Peyer's patch (tissue), 4 donors: Measurements from ENCODE around the gene ALOXE3. TPM values are rescaled to one million over a fixed set of nuclear protein-coding genes. Genes with fewer than 3 reads are reported as not detected.

ENCODE experiments used
- DNase-seq, 3 donors: peaks; one replicate each; pipeline ENCODE4 v3.0.0-alpha.2; 2017 to 2019
- H3K27ac ChIP-seq, 4 donors: fragments of 200-600 bp; sonication (generic); one replicate each; pipeline ENCODE4 v1.5.1; 2016 to 2019
- H3K27me3 ChIP-seq, 2 donors: fragments of 200-600 bp; sonication (generic); one replicate each; pipeline ENCODE4 v1.5.1; 2019
- H3K36me3 ChIP-seq, 3 donors: fragments of 200-600 bp; sonication (generic); one replicate each; pipeline ENCODE4 v1.5.1; 2016 to 2019
- H3K4me1 ChIP-seq, 4 donors: fragments of 200-600 bp; sonication (generic); one replicate each; pipeline ENCODE4 v1.5.1; 2016 to 2019
- H3K4me3 ChIP-seq, 4 donors: fragments of 200-600 bp; sonication (generic); 1 replicate in 3 of 4; 2 replicates in 1 of 4; pipeline ENCODE4 v1.5.1; 2016 to 2019; ENCODE audit warnings: mild to moderate bottlenecking in 1 of 4
- H3K9me3 ChIP-seq, 4 donors: fragments of 200-600 bp; sonication (generic); one replicate each; pipeline ENCODE4 v1.5.1; 2016 to 2019; ENCODE audit warnings: mild to moderate bottlenecking in 1 of 4
- POLR2A ChIP-seq, 2 donors: fragments of 450-650 bp; IDR thresholded peaks; one replicate each; pipeline ENCODE4 v1.5.1; 2017; ENCODE audit warnings: antibody characterized with exemption in 2 of 2, mild to moderate bottlenecking in 2 of 2, moderate library complexity in 2 of 2
- total RNA-seq, 4 donors: library from RNA; depleted of rRNA; stranded (reverse); fragments of >200 nt; gene quantifications; one replicate each; pipeline ENCODE4 v1.1.0, GENCODE V29; 2016
- TF ChIP-seq, protein P1 (sequence below), 6 experiments: fragments of 450-650 bp in 4 of 6; fragments of 200-600 bp in 2 of 6; sonication (generic) in 1 of 6; IDR thresholded peaks; one replicate each; pipeline ENCODE4 v1.5.1; 2017 to 2019; ENCODE audit warnings: antibody characterized with exemption in 6 of 6, mild to moderate bottlenecking in 3 of 6, moderate library complexity in 1 of 6

ALOXE3 gene
- total RNA-seq, 4 donors from 2014 or later: not detected

DNA sequence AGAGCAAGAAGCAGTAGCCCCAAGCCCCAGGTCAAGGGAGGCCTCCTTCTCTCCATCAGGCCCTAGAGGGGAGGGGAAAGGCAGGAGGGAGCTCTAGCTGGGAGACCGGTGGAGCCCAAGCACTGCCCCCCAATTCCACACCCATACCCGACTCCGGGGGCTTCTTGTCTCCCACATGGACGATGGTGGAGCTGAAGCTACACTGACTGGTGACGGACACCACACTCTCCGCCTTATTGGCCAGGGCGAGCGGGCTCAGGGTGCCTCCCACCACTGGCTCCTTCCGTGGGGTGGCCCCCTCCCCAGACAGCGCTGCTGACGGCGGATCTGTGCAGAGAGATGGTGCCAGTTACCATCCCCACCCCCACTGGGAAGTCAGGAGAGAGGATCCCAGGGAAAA, 27.5 kb upstream of the ALOXE3 start:
- no peak overlapping the region for H3K4me3 ChIP-seq
- no peaks in the 10 kb centered on the region for H3K27me3 ChIP-seq
- peaks cover 0 to 14% (median 9%) of the 10 kb centered on the region in 4 donors for H3K4me1 ChIP-seq
- no peak overlapping the region for H3K27ac ChIP-seq
- DNase-seq: no peak
- no peaks in the 10 kb centered on the region for H3K9me3 ChIP-seq
- TF ChIP-seq POLR2A (IDR thresholded peaks at IDR 0.05): no peak
- TF ChIP-seq, protein P1, sequence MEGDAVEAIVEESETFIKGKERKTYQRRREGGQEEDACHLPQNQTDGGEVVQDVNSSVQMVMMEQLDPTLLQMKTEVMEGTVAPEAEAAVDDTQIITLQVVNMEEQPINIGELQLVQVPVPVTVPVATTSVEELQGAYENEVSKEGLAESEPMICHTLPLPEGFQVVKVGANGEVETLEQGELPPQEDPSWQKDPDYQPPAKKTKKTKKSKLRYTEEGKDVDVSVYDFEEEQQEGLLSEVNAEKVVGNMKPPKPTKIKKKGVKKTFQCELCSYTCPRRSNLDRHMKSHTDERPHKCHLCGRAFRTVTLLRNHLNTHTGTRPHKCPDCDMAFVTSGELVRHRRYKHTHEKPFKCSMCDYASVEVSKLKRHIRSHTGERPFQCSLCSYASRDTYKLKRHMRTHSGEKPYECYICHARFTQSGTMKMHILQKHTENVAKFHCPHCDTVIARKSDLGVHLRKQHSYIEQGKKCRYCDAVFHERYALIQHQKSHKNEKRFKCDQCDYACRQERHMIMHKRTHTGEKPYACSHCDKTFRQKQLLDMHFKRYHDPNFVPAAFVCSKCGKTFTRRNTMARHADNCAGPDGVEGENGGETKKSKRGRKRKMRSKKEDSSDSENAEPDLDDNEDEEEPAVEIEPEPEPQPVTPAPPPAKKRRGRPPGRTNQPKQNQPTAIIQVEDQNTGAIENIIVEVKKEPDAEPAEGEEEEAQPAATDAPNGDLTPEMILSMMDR (IDR thresholded peaks at IDR 0.05): no peak
- peaks cover 0 to 100% (median 9%) of the 10 kb centered on the region in 3 donors for H3K36me3 ChIP-seq

DNA sequence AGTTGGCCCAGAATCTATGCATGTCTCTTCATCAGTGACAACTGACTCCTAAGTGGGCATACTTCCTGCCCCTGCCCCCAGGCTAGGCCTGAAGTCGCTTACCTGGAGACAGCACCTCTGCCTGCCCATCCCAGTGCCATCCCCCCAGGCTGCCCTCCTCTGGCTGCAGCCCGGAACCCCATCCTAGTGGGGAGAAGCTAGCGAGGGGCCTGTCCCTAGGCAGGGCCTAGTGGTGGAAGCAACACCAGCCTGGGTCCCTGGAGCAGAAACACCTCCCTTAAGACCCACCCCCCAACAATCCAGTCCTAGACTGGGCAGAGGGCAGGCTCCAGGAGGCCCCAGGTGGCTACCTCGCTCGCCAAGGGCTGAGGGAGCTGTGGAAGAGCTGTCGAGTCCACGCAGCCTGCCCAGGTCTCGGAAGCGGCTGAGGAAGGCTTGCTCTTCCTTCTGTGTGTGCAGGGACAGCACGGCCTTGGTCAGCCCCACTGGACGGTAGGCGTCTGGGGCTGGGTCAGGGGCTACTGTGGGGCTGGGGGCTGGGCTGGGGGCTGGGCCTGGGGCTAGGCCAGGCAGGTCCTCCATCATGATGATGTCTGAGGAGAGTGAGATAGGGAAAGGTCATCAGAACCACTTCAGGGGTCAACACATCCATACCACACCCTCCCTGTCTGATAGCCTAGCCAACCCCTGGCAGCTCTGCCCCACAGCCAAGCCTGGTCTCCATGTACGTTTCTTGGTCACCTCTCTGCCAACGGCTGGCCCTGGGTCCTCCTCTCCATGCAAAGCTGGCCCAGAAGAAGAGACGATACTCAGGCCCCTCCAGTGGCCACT, 26.3 kb upstream of the ALOXE3 start:
- Histone ChIP-seq H3K36me3 (peaks cover 0 to 100% (median 9%) of the 10 kb centered on the region in 3 donors), H3K4me3 (no peak overlapping the region), H3K4me1 (peaks cover 0 to 3% (median under 1%) of the 10 kb centered on the region in 4 donors), H3K27ac (no peak overlapping the region), H3K27me3 (no peaks in the 10 kb centered on the region), H3K9me3 (no peaks in the 10 kb centered on the region)
- DNase-seq: no peak
- TF ChIP-seq, protein P1 (IDR thresholded peaks at IDR 0.05): no peak
- TF ChIP-seq POLR2A (IDR thresholded peaks at IDR 0.05): no peak

DNA sequence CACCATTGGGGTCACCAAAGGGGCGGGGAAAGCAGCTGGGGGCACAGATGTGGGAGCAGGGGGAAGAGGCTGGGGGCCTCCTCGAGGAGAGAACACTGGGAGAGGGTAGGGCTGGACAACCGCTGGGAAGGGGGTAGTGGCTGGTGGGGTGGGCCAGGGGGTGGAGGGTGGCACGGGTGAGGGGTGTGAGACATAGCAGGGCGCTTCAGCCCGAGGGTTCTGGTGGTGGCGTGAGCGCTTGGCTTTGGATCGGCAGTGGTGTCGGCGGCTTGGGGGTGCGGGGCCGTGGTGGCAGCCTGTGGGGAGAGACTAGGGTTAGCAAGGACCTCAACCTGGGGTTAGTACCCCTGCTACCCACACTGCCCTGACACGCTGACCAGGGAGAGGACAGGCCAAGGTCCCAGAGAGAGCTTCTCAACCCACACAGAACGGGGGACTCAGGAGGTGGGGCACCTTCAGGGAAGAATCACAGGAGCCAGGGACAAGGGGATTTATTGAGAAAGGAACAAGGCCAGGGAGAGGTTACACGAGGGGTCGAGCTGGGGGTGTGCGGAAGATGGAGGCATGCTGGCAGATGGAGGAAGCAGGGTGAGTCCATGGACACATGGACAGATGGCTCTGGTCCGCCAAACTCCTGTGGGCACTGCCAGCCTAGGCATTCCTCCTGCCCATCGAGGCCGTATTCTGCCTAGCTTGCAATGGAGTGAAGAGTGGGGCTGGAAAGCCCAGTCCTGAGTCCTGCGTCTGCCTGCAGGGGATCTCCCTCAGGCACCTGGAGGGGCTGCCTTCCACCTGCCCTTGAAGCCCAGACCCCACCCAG, 25.5 kb upstream of the ALOXE3 start:
- peak in 1 of 3 donors; percentile 43 for DNase-seq
- Histone ChIP-seq H3K4me1 (peaks cover 0 to 10% (median 1%) of the 10 kb centered on the region in 4 donors), H3K27ac (peak overlapping the region in 1 of 4 donors; percentile 7)

DNA sequence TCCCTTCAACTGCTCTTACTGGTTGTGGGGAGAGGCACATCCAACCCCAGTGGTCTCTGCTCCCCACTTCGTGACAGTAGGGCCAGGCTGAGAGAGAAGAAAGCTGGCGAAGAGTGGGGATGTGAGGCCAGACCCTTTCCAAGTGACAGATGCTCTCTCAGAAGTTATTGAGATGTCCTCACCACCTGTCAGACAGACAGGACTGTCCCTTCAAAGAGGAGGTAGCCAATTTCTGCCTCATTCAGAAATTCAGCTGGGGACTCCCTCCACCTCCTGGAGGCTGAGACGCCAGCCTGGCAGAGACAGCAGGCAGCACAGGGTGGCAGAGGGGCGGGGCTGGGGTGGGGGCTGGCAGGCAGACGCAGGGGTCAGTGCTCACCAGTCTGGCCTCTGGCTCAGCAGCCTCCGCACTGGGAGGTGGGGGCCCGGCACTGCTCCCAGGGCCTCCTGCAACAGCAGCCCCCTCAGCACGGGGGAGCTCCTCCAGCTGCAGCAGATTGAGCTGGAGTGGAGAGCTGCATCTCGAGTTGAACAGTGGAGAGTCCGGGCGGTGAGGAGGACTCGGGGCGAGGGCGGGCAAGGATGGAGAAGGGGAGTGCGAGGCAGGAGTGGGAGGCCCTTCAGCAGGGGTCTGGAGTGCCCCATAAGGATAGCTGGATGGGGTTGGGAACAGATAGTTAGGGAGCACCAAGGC, 24.7 kb upstream of the ALOXE3 start:
- Histone ChIP-seq H3K27ac (peak overlapping the region in 2 of 4 donors; percentile 5 to 7), H3K9me3 (no peaks in the 10 kb centered on the region), H3K36me3 (peaks cover 0 to 88% (median 2%) of the 10 kb centered on the region in 3 donors), H3K27me3 (no peaks in the 10 kb centered on the region), H3K4me3 (no peak overlapping the region), H3K4me1 (peaks cover 0 to 16% (median 1%) of the 10 kb centered on the region in 4 donors)
- DNase-seq: peak in 1 of 3 donors; percentile 44
- no peak for TF ChIP-seq POLR2A (IDR thresholded peaks at IDR 0.05)
- TF ChIP-seq, protein P1 (IDR thresholded peaks at IDR 0.05): no peak

More for the DNA sequence above, 25.5 kb upstream of the ALOXE3 start:
- no peaks in the 10 kb centered on the region for H3K27me3 ChIP-seq
- no peaks in the 10 kb centered on the region for H3K9me3 ChIP-seq
- peaks cover 0 to 96% (median 9%) of the 10 kb centered on the region in 3 donors for H3K36me3 ChIP-seq
- no peak overlapping the region for H3K4me3 ChIP-seq
- TF ChIP-seq, protein P1 (IDR thresholded peaks at IDR 0.05): no peak
- no peak for TF ChIP-seq POLR2A (IDR thresholded peaks at IDR 0.05)
